Esophagus muscularis mucosa (tissue), 4 donors: Measurements from ENCODE around the gene DAPP1.

Experiments used
- CTCF ChIP-seq, 3 experiments: fragments of 200-600 bp in 2 of 3; fragments of 450-650 bp in 1 of 3; sonication (generic) in 2 of 3; IDR thresholded peaks; one replicate each; pipeline ENCODE4 v1.5.1; 2017 to 2019; ENCODE audit warnings: antibody characterized with exemption in 3 of 3, mild to moderate bottlenecking in 2 of 3, moderate library complexity in 1 of 3
- EP300 ChIP-seq: sonication (generic); formaldehyde crosslinking; IDR thresholded peaks from one replicate; pipeline ENCODE4 v1.6.1; 2017; ENCODE audit warnings: antibody characterized with exemption
- POLR2A ChIP-seq: fragments of 450-650 bp; IDR thresholded peaks from one replicate; pipeline ENCODE4 v1.6.1; 2017; ENCODE audit warnings: antibody characterized with exemption, moderate library complexity, mild to moderate bottlenecking, low read depth
- POLR2AphosphoS5 ChIP-seq, 2 donors: sonication (generic); formaldehyde crosslinking; IDR thresholded peaks; one replicate each; pipeline ENCODE4 v1.6.1; 2017; ENCODE audit warnings: antibody characterized with exemption in 2 of 2

- no peak for TF ChIP-seq POLR2AphosphoS5 (IDR thresholded peaks at IDR 0.05)
- TF ChIP-seq POLR2A, result no peak
- TF ChIP-seq CTCF (IDR thresholded peaks at IDR 0.05), result no peak
- TF ChIP-seq EP300, result no peak
Observed at GRCh38 chr4:99917575-99917974, 100.9 kb downstream of the DAPP1 start.
